IMR-90 (cell line): ENCODE results near the gene FANCD2. TPM values are rescaled to one million over a fixed set of nuclear protein-coding genes. Genes with fewer than 3 reads are reported as not detected.

Experiments
- ATAC-seq: fragments of 200-7000 bp; cut with Tn5 transposase; 2 replicates; pipeline ENCODE4 v1.9.1; 2020; ENCODE audit warnings: low read depth, mild to moderate bottlenecking, moderate library complexity
- BruUV-seq: library from RNA; stranded (reverse); fragments of 400-500 nt; replicated peaks from 2 replicates; lab custom pipeline; 2021; lab: Mats Ljungman, UMichigan
- CTCF ChIA-PET: fragments of 300-600 bp; formaldehyde crosslinking; extraction: SDS; loops from one replicate; lab custom pipeline; 2021; ENCODE audit warnings: antibody characterized with exemption; lab: Yijun Ruan, JAX
- POLR2A ChIA-PET: fragments of 300-600 bp; sonication (Branson Sonifier 250); formaldehyde crosslinking; loops from one replicate; lab custom pipeline; 2022; ENCODE audit warnings: antibody characterized with exemption; ENCODE audit not compliant: unreplicated experiment; lab: Charles Lee
- DNase-seq: peaks from one replicate; pipeline ENCODE4 v3.0.0; 2013
- H2AFZ ChIP-seq: replicated peaks from 2 replicates; pipeline ENCODE3; 2013; ENCODE audit warnings: low read length, mild to moderate bottlenecking; ENCODE audit not compliant: poor library complexity
- H2AK5ac ChIP-seq: 2 replicates; pipeline ENCODE4 v1.6.1; 2013; ENCODE audit warnings: low read depth, low read length, inconsistent platforms
- H2AK9ac ChIP-seq: replicated peaks from 2 replicates; pipeline ENCODE3; 2013; ENCODE audit warnings: mild to moderate bottlenecking, low read depth, low read length, moderate library complexity; ENCODE audit not compliant: poor library complexity
- H2BK120ac ChIP-seq: 2 replicates; pipeline ENCODE4 v1.6.1; 2013; ENCODE audit warnings: low read depth, low read length, inconsistent platforms
- H2BK15ac ChIP-seq: 3 replicates; pipeline ENCODE4 v1.6.1; 2013; ENCODE audit warnings: low read depth, low read length, inconsistent platforms
- H2BK20ac ChIP-seq: 2 replicates; pipeline ENCODE4 v1.6.1; 2013; ENCODE audit warnings: low read depth, mild to moderate bottlenecking, inconsistent platforms, low read length, moderate library complexity
- H2BK5ac ChIP-seq: 2 replicates; pipeline ENCODE4 v1.6.1; 2013; ENCODE audit warnings: mild to moderate bottlenecking, low read depth, low read length, inconsistent platforms; ENCODE audit not compliant: poor library complexity, severe bottlenecking
- H3K14ac ChIP-seq: replicated peaks from 2 replicates; pipeline ENCODE4 v1.6.1; 2013; ENCODE audit warnings: low read depth, low read length, inconsistent platforms
- H3K18ac ChIP-seq: 2 replicates; pipeline ENCODE4 v1.6.1; 2013; ENCODE audit warnings: low read depth, low read length, control low read depth
- H3K23ac ChIP-seq: 2 replicates; pipeline ENCODE4 v1.6.1; 2013; ENCODE audit warnings: low read depth, low read length, inconsistent platforms
- H3K27ac ChIP-seq: 2 replicates; pipeline ENCODE4 v1.5.1; 2013; ENCODE audit warnings: mild to moderate bottlenecking, control low read depth, low read length; ENCODE audit not compliant: insufficient read depth
- H3K27me3 ChIP-seq: 2 replicates; pipeline ENCODE4 v1.6.1; 2013; ENCODE audit warnings: low read length; ENCODE audit not compliant: control insufficient read depth, insufficient read depth
- H3K36me3 ChIP-seq: 2 replicates; pipeline ENCODE4 v1.6.1; 2013; ENCODE audit warnings: low read length, mixed read lengths; ENCODE audit not compliant: control insufficient read depth, insufficient read depth
- H3K4ac ChIP-seq: 2 replicates; pipeline ENCODE4 v1.6.1; 2013; ENCODE audit warnings: low read depth, low read length, inconsistent platforms
- H3K4me1 ChIP-seq: 2 replicates; pipeline ENCODE4 v1.6.1; 2013; ENCODE audit warnings: low read length, mixed read lengths; ENCODE audit not compliant: control insufficient read depth, insufficient read depth
- H3K4me2 ChIP-seq: 2 replicates; pipeline ENCODE4 v1.6.1; 2013; ENCODE audit warnings: low read depth, mild to moderate bottlenecking, control low read depth, low read length, moderate library complexity
- H3K4me3 ChIP-seq: 2 replicates; pipeline ENCODE4 v1.5.1; 2013; ENCODE audit warnings: low read depth, mild to moderate bottlenecking, control low read depth, low read length, moderate library complexity; ENCODE audit not compliant: insufficient read depth
- H3K56ac ChIP-seq: 2 replicates; pipeline ENCODE4 v1.6.1; 2013; ENCODE audit warnings: low read length, inconsistent platforms; ENCODE audit not compliant: insufficient read depth; ENCODE audit errors: extremely low read depth
- H3K79me1 ChIP-seq, 2 experiments: 2 replicates each; pipeline ENCODE4 v1.6.1; 2013; ENCODE audit warnings: low read length in 2 of 2, inconsistent platforms in 1 of 2, low read depth in 1 of 2
- H3K9ac ChIP-seq: 2 replicates; pipeline ENCODE4 v1.6.1; 2013; ENCODE audit warnings: low read depth, low read length, control low read depth
- H3K9me1 ChIP-seq: 2 replicates; pipeline ENCODE4 v1.6.1; 2013; ENCODE audit warnings: low read length, inconsistent platforms; ENCODE audit not compliant: insufficient read depth
- H3K9me3 ChIP-seq: 2 replicates; pipeline ENCODE4 v1.6.1; 2013; ENCODE audit warnings: low read length; ENCODE audit not compliant: control insufficient read depth, insufficient read depth
- H4K20me1 ChIP-seq: 2 replicates; pipeline ENCODE4 v1.6.1; 2013; ENCODE audit warnings: low read length, inconsistent platforms; ENCODE audit not compliant: insufficient read depth
- H4K5ac ChIP-seq: 2 replicates; pipeline ENCODE4 v1.6.1; 2013; ENCODE audit warnings: mild to moderate bottlenecking, low read depth, low read length, control low read depth
- H4K8ac ChIP-seq, 2 experiments: 2 replicates each; pipeline ENCODE4 v1.6.1; 2013; ENCODE audit warnings: low read depth in 2 of 2, low read length in 2 of 2, control low read depth in 1 of 2, inconsistent platforms in 1 of 2
- H4K91ac ChIP-seq: 2 replicates; pipeline ENCODE4 v1.6.1; 2013; ENCODE audit warnings: low read depth, low read length, inconsistent platforms; ENCODE audit not compliant: insufficient read depth
- BHLHE40 ChIP-seq: fragments of 150-350 bp; IDR thresholded peaks from 2 replicates; pipeline ENCODE4 v1.6.1; 2016; ENCODE audit warnings: mild to moderate bottlenecking, low read depth, low read length
- CHD1 ChIP-seq: IDR thresholded peaks from 2 replicates; pipeline ENCODE4 v1.6.1; 2012; ENCODE audit warnings: low read depth, low read length, improper control_type of control experiment
- MAFK ChIP-seq: IDR thresholded peaks from 2 replicates; pipeline ENCODE4 v1.6.1; 2012; ENCODE audit warnings: low read depth, low read length, improper control_type of control experiment
- MAZ ChIP-seq: IDR thresholded peaks from 2 replicates; pipeline ENCODE4 v1.6.1; 2012; ENCODE audit warnings: low read depth, mild to moderate bottlenecking, low read length, improper control_type of control experiment, moderate library complexity, borderline replicate concordance
- MXI1 ChIP-seq: IDR thresholded peaks from 2 replicates; pipeline ENCODE4 v1.6.1; 2012; ENCODE audit warnings: low read depth, mild to moderate bottlenecking, low read length, moderate library complexity, borderline replicate concordance
- NFE2L2 ChIP-seq: fragments of 150-350 bp; IDR thresholded peaks from 2 replicates; pipeline ENCODE4 v1.6.1; 2016; ENCODE audit warnings: low read depth, mild to moderate bottlenecking, low read length
- POLR2A ChIP-seq: IDR thresholded peaks from 2 replicates; pipeline ENCODE4 v1.6.1; 2012; ENCODE audit warnings: mild to moderate bottlenecking, low read depth, low read length
- RAD21 ChIP-seq: IDR thresholded peaks from 2 replicates; pipeline ENCODE4 v1.6.1; 2012; ENCODE audit warnings: low read length, improper control_type of control experiment
- RFX5 ChIP-seq: IDR thresholded peaks from 2 replicates; pipeline ENCODE4 v1.8.0; 2012; ENCODE audit warnings: low read depth, mild to moderate bottlenecking, low read length, moderate library complexity
- SMC3 ChIP-seq: fragments of 150-350 bp; IDR thresholded peaks from 2 replicates; pipeline ENCODE4 v1.6.1; 2016; ENCODE audit warnings: low read depth, mild to moderate bottlenecking, antibody characterized with exemption, low read length, moderate library complexity
- whole genome bisulfite sequencing, 2 experiments: methylation state at CpG; one replicate each; pipeline versions ENCODE4 v1.1.5 to v1.1.7; 2013; ENCODE audit warnings: missing lambda C conversion rate in 2 of 2; ENCODE audit not compliant: insufficient read length in 1 of 2; ENCODE audit errors: extremely low coverage in 2 of 2; 5-methylcytosine and 5-hydroxymethylcytosine counted together
- dilution Hi-C: fragments of 300-500 bp; cut with HindIII; formaldehyde crosslinking; loops from one replicate; pipeline ENCODE4 v1.14.3; 2018; ENCODE audit warnings: low sequenced_read_pairs; ENCODE audit not compliant: unreplicated experiment
- in situ Hi-C: fragments of 300-500 bp; cut with MboI; formaldehyde crosslinking; loops from 3 replicates; pipeline ENCODE4 v1.14.3; 2019; ENCODE audit warnings: low sequenced_read_pairs, inconsistent platforms, mixed read lengths
- intact Hi-C: fragments of 100-400 bp; cut with micrococcal nuclease; formaldehyde crosslinking; loops from 2 replicates; pipeline ENCODE4 v1.10.0; 2022
- polyA plus RNA-seq, 3 experiments: library from polyadenylated mRNA; depleted of rRNA; stranded (reverse); fragments of >200 nt; gene quantifications; 2 replicates each; pipeline ENCODE4 v1.2.3, GENCODE V29; 2012; ENCODE audit warnings: low replicate concordance in 1 of 3
- total RNA-seq: library from RNA; depleted of rRNA; stranded (reverse); fragments of >200 nt; gene quantifications from 2 replicates; pipeline ENCODE4 v1.2.3, GENCODE V29; 2012
- TF ChIP-seq, protein P1 (sequence below): conservative IDR thresholded peaks from 2 replicates; pipeline ENCODE4 v1.5.1; 2012; ENCODE audit warnings: mild to moderate bottlenecking, low read depth, low read length, improper control_type of control experiment
- TF ChIP-seq, protein P2 (sequence below): fragments of 150-350 bp; IDR thresholded peaks from 2 replicates; pipeline ENCODE4 v1.6.1; 2016; ENCODE audit warnings: low read depth, mild to moderate bottlenecking, low read length, moderate library complexity, borderline replicate concordance
- TF ChIP-seq, protein P3 (sequence below): fragments of 150-350 bp; IDR thresholded peaks from 2 replicates; pipeline ENCODE4 v1.6.1; 2017; ENCODE audit warnings: mild to moderate bottlenecking, antibody characterized with exemption, low read length, low read depth

FANCD2 gene
- total and polyA plus RNA-seq, 2 of the 4 experiments (the other 2 are of a cell fraction), result 8.9 to 19.7 TPM

GRCh38 chr3:10007126-10007782 lies 19.0 kb upstream of the FANCD2 start:
- intact Hi-C loops (no loop called here), dilution Hi-C loops (no loop called here), in situ Hi-C loops (no loop called here)
- Histone ChIP-seq H3K23ac (no peak overlapping the region), H2BK20ac (no peak overlapping the region), H2AFZ (no peak overlapping the region), H2BK15ac (no peak overlapping the region), H3K79me1 (peaks cover 4 to 16% of the 10 kb centered on the region in 2 experiments), H2BK120ac (no peak overlapping the region), H2BK5ac (no peak overlapping the region), H4K91ac (no peak overlapping the region), H3K56ac (no peak overlapping the region), H3K9ac (no peak overlapping the region), H2AK9ac (no peak overlapping the region), H3K4ac (no peak overlapping the region), H3K9me1 (peaks cover 7% of the 10 kb centered on the region; the same call in 1 of the 2 replicates), H3K27ac (no peak overlapping the region), H3K14ac (no peak overlapping the region), H3K4me2 (no peak overlapping the region), H3K4me3 (no peak overlapping the region), H3K27me3 (no peaks in the 10 kb centered on the region), H4K5ac (no peak overlapping the region), H3K18ac (no peak overlapping the region), H3K4me1 (peaks cover 9% of the 10 kb centered on the region), H2AK5ac (no peak overlapping the region), H3K9me3 (no peaks in the 10 kb centered on the region), H4K8ac (no peak overlapping the region), H4K20me1 (0 out of 2 replicates have a peak, but pooled peaks cover 7% of the 10 kb centered on the region), H3K36me3 (peaks cover 2% of the 10 kb centered on the region; the same call in 1 of the 2 replicates)
- POLR2A ChIA-PET, result interaction anchor here (0.6 kb wide), 1 partner anchor 9 kb away, joined by 4 read pairs; no protein-coding TSS in a partner anchor
- CTCF ChIA-PET, result no interaction called here
- TF ChIP-seq BHLHE40 (no peak), RAD21 (no peak), MAFK (no peak), MXI1 (no peak), RFX5 (no peak), NFE2L2 (no peak), SMC3 (no peak), POLR2A (no peak), MAZ (no peak), CHD1 (no peak)
- TF ChIP-seq, protein P1, sequence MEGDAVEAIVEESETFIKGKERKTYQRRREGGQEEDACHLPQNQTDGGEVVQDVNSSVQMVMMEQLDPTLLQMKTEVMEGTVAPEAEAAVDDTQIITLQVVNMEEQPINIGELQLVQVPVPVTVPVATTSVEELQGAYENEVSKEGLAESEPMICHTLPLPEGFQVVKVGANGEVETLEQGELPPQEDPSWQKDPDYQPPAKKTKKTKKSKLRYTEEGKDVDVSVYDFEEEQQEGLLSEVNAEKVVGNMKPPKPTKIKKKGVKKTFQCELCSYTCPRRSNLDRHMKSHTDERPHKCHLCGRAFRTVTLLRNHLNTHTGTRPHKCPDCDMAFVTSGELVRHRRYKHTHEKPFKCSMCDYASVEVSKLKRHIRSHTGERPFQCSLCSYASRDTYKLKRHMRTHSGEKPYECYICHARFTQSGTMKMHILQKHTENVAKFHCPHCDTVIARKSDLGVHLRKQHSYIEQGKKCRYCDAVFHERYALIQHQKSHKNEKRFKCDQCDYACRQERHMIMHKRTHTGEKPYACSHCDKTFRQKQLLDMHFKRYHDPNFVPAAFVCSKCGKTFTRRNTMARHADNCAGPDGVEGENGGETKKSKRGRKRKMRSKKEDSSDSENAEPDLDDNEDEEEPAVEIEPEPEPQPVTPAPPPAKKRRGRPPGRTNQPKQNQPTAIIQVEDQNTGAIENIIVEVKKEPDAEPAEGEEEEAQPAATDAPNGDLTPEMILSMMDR, result no peak
- TF ChIP-seq, protein P2, sequence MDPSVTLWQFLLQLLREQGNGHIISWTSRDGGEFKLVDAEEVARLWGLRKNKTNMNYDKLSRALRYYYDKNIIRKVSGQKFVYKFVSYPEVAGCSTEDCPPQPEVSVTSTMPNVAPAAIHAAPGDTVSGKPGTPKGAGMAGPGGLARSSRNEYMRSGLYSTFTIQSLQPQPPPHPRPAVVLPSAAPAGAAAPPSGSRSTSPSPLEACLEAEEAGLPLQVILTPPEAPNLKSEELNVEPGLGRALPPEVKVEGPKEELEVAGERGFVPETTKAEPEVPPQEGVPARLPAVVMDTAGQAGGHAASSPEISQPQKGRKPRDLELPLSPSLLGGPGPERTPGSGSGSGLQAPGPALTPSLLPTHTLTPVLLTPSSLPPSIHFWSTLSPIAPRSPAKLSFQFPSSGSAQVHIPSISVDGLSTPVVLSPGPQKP, result no peak
- TF ChIP-seq, protein P3, sequence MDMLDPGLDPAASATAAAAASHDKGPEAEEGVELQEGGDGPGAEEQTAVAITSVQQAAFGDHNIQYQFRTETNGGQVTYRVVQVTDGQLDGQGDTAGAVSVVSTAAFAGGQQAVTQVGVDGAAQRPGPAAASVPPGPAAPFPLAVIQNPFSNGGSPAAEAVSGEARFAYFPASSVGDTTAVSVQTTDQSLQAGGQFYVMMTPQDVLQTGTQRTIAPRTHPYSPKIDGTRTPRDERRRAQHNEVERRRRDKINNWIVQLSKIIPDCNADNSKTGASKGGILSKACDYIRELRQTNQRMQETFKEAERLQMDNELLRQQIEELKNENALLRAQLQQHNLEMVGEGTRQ, result no peak
- BruUV-seq, result no TSS peak
- WGBS, 2 experiments, result no CpG with 5 or more reads among the region's 7 CpGs
- DNase-seq (no peak), ATAC-seq (no peak)
